Activated T-helper 1 cell treated with Interleukin-2 at 50 U/mL for 16 hours (primary cell): ENCODE data around the gene ANKS1B.
"Not testable (repeated sequence)": the region's sequence is repeated elsewhere in the genome, so short reads cannot be mapped to it uniquely, and the experiment has no call there.

Experiments used
- DNase-seq: peaks from one replicate; pipeline ENCODE4 v3.0.0-alpha.2; 2020; ENCODE audit warnings: low read depth

ANKS1B gene

GRCh38 chr12:99984271-99985128 lies at the start of gene ANKS1B:
Gene ANKS1B (minus strand): TSS chr12:99984936. CDS start chr12:99984237, 699 bp downstream.
- no peak for DNase-seq

GRCh38 chr12:100031836-100032235 lies 47.1 kb upstream of the ANKS1B start:
- DNase-seq: no peak

GRCh38 chr12:100027671-100028070 lies 42.9 kb upstream of the ANKS1B start:
- no peak for DNase-seq

GRCh38 chr12:100026241-100026640 lies 41.5 kb upstream of the ANKS1B start:
- no peak for DNase-seq

- DNase-seq: no peak
Observed at GRCh38 chr12:100024974-100025555, 40.3 kb upstream of the ANKS1B start.

- no peak for DNase-seq
Observed at GRCh38 chr12:100020370-100020769, 35.6 kb upstream of the ANKS1B start.

- no peak for DNase-seq
Observed at GRCh38 chr12:100017056-100017455, 32.3 kb upstream of the ANKS1B start.

GRCh38 chr12:100016304-100016703 lies 31.6 kb upstream of the ANKS1B start:
- not testable (repeated sequence) for DNase-seq

GRCh38 chr12:100005846-100006245 lies 21.1 kb upstream of the ANKS1B start:
- not testable (repeated sequence) for DNase-seq

- no peak for DNase-seq
Observed at GRCh38 chr12:99997806-99998205, 13.1 kb upstream of the ANKS1B start.

GRCh38 chr12:99996095-99996494 lies 11.4 kb upstream of the ANKS1B start:
- no peak for DNase-seq

- DNase-seq: no peak
Observed at GRCh38 chr12:99985631-99986030, 895 bp upstream of the ANKS1B start.

GRCh38 chr12:99985129-99985570 lies 414 bp upstream of the ANKS1B start:
- DNase-seq: no peak

- no peak for DNase-seq
Observed at GRCh38 chr12:99983456-99984258, 1.1 kb downstream of the ANKS1B start.

- no peak for DNase-seq
Observed at GRCh38 chr12:99981639-99982190, 3.0 kb downstream of the ANKS1B start.

- no peak for DNase-seq
Observed at GRCh38 chr12:99979471-99979870, 5.3 kb downstream of the ANKS1B start.

GRCh38 chr12:99978152-99978551 lies 6.6 kb downstream of the ANKS1B start:
- DNase-seq: no peak

- no peak for DNase-seq
Observed at GRCh38 chr12:99977550-99977949, 7.2 kb downstream of the ANKS1B start.

GRCh38 chr12:99976762-99977161 lies 8.0 kb downstream of the ANKS1B start:
- no peak for DNase-seq

GRCh38 chr12:99975321-99975720 lies 9.4 kb downstream of the ANKS1B start:
- DNase-seq: no peak

- no peak for DNase-seq
Observed at GRCh38 chr12:99974146-99974545, 10.6 kb downstream of the ANKS1B start.

GRCh38 chr12:99966429-99966828 lies 18.3 kb downstream of the ANKS1B start:
- no peak for DNase-seq
